ENCODE results near the gene CCDC47.
A peak's percentile ranks its signal among the peaks of the same experiment; 100 is the strongest.

GRCh38 chr17:63697341-63698286, 75.8 kb downstream of the CCDC47 start:
- TF ChIP-seq CTCF (IDR thresholded peaks at IDR 0.05) (peak; percentile 38 to 67 (median 59)), POLR2A (IDR thresholded peaks at IDR 0.05) (no peak)

Measured in right lobe of liver (tissue), 4 donors.